ENCODE data around the gene BRI3.
"Not testable (repeated sequence)": the region's sequence is repeated elsewhere in the genome, so short reads cannot be mapped to it uniquely, and the experiment has no call there.

BRI3 gene

GRCh38 chr7:98315994-98316527 lies 34.6 kb downstream of the BRI3 start:
- not testable (repeated sequence) for DNase-seq

DNA sequence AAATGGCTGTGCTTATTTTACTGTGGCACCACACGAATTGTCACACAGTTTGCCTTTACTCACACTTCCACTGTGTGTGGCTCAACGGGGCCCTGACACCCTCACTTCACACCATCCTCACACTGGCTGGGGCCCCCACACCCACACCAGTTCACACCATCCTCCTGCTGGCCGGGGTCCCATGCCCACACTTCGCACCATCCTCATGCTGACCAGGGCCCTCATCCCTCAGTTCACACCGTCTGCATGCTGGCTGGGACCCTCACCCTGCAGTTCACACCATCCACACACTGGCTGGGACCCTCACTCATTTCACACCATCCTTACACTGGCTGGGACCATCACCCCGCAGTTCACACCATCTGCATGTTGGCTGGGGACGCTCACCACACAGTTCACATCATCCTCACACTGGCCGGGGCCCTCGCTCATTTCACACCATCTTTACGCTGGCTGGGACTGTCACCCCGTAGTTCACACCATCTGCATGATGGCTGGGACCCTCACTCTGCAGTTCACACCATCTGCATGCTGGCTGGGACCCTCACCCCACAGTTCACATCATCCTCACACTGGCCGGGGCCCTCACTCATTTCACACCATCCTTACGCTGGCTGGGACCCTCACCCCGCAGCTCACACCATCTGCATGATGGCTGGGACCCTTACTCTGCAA lies 36.0 kb downstream of the BRI3 start:
- DNase-seq, result no peak

DNA sequence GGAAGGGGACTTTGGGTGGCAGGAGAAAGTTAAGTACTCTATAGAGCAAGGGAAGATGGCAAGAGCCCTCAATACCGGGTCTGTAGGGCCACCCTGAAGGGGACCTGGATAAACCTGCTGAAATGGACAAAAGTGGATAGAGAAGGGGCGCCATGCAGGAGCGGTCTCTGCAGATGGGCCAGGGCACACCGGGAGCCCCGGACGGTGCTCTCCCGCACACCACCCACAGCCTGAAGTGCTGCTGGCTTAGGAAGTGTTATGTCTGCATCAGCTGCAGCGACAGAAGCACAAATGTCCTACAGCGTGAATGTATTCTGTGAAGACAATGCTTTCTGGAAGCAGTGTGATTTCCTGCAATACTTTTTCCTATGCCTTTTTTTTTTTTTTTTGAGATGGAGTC lies 37.7 kb downstream of the BRI3 start:
- no peak for DNase-seq

- DNase-seq, result peak; percentile 52
Observed at GRCh38 chr7:98321301-98321700, 39.8 kb downstream of the BRI3 start.

- DNase-seq, result no peak
Observed at GRCh38 chr7:98322331-98323270, 41.1 kb downstream of the BRI3 start.

GRCh38 chr7:98323597-98324322 lies 42.3 kb downstream of the BRI3 start:
- DNase-seq, result no peak

DNA sequence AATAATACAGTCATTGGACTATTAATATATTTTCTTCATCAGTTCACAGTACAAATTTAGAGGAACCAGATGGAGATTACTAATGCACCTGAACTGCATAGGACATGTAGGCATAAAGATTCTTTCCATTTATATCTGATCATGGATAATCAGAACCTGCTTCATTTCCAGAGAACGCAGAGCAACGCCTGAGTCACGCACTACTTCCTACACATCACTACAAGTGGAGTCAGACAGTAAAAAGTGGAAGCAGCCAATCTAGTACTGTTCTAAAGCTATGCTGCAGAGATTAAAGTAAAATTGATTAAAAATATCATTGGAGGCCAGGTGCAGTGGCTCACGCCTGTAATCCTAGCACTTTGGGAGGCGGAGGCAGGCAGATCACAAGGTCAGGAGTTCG lies 43.3 kb downstream of the BRI3 start:
- DNase-seq, result no peak

DNA sequence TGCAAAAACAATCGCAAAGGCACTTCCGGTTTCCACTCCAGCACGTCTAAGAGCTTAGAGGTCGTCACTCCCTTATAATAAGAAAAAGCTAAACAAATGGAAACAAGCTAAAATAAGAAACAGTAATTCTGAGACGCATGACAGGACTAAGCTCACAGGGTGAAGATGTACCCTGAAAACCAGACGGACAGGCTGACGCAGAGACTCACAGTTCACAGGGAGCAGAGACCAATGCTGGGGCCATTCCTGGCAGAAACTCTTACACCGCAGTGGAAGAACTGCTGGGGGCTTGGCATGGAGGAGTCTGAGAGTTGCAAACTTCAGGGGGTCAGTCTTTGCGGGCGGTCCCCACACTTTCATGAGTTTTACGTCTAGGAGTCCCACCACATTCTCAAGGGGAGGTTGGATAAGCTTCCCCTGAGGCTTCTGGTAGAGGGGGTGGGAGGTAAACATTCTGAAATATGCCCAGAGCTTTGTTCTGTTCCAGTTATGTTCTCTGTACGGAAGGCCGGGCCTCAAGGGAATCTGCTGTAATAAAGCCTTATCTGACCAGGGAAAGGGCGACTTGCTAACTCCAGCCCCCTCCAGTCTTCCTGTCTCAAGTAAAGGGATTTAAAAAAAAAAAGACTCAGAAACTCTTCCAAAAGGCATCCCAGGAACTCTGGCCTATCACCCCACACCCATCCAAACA lies 47.8 kb downstream of the BRI3 start:
- no peak for DNase-seq

DNA sequence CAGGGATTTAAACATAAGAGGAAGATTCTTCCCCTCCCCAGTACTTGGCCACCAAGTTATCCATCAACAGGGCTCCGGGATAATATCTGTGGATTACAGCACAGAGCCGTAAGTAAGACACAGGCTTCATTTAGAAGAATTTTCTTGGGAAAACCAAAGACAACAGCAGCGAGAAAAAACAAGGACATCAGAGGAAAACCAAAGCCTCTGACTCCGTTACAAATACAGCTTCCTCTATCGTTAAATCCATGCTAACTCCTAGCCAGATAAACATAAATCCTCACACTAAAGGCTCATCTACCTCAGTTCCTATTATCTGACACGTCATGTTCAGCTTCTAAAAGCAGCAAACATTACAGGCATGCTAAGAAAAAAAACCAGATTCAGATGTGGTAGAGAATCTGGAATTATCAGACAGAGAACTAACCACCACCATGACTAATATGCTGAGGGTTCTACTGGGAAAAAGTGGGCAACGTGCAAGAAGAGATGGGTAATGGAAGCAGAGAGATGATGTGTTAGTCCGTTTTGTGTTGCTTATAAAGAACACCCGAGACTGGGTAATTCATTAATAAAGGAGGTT lies 48.4 kb downstream of the BRI3 start:
- no peak for DNase-seq

DNA sequence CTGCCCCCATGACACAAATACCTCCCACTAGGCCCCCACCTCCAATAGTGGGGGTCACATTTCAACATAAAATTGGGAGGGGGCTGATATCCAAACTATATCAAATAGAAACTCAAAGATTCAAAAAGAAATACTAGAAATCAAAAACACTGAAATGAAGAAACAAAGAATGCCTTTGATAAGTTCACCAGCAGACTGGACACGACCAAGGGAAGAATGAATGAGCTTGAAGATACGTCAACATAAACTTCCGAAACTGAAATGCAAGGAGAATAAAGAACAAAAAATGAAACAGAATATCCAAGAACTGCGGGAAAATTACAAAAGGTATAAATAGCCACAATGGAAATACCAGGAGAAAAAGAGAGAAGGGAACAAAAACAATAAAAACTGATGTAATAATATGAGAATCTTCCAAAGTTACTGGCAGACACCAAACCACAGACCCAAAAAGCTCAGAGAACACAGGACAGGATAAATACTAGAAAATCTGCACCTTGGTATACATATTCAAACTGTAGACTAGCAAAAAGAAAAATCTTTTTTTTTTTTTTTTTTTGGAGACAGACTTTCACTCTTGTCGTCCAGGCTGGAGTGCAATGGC lies 49.5 kb downstream of the BRI3 start:
- DNase-seq, result no peak

- no peak for DNase-seq
Observed at GRCh38 chr7:98334081-98334480, 52.6 kb downstream of the BRI3 start.

GRCh38 chr7:98335411-98335977 lies 54.0 kb downstream of the BRI3 start:
- DNase-seq, result no peak

DNA sequence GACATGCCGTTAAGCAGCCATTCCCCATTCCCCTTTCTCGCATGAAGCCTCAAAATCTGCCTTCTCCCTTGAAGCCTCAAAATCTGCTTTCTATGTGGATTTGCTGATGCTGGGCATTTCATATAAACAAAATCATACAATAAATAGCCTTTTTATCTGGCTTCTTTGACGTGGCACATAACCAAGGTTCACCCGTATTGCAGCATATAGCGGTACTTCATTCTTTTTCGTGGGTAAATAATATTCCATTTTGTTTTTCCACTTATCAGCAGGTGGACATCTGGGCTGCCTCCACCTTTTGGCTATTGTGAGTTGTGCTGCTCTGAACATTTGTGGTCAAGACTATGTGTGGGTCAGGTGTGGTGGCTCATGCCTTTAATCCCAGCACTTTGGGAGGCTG lies 57.0 kb downstream of the BRI3 start:
- no peak for DNase-seq

DNA sequence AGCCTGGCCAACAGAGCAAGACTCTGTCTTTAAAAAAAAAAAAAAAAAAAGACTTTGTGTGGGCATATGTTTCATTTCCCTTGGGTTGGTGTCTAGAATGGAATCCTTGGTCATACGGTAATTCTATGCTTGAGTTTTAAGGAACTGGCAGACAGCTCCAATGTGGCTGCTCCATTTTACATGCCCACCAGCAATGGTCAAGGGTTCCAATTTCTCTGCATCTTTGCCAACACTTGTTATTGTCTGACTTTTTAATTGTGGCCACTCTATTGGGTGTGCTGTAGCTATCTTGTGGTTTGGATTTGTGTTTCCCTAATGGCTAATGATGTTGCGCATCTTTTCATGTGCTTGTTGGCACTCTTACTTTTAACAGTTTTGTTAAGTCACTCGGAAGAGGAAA lies 57.6 kb downstream of the BRI3 start:
- DNase-seq, result no peak

DNA sequence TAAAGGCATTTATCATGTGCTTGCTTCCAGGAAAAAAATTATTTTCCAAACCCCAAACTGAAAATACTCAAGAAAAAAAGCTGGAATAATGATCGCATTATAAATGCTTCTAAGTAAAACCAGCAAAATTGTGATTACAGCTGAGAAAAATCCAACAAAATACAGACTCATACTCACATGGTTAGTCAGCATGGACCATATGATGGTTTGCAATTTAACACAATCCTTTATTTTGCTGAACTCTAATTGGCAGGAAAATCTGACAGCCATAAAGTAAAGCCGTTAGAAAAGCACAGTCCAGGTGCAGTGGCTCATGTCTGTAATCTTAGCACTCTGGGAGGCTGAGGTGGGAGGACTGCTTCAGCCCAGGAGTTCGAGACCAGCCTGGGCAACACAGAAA lies 59.6 kb downstream of the BRI3 start:
- DNase-seq, result no peak

All from NCI-H2029 (cell line).